Measurements from ENCODE around the gene JPH2.

DNA sequence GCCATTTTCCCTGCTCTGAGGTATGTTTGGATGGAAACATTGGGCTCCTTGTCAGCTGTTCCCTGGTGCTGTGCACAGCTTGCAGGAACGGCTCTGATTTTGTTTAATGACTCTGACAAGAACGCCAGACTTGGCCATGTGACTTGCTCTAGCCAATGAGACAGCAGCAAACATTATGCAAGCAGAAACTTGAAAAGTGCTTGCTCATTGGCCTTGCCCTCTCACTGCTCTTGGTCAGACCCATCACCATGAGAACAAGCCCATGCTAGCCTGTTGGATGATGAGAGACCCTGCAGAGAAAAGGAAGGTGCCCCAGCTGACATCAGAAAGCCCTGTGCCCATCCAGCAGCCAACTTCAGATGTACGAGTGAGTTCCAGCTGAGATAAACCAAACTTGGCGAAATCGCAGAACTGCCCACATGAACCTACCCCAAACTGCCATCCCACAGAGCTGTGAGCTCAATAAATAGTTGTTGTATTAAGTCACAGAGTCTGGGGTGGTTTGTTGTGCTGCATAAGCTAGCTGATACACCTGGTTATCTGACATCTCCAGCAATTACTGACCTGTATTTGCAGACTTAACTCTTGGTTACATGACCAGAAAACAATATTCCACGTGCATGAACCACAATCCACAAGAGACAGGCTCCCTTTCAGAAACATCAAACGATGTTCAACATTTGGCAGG is 96.9 kb downstream of the JPH2 start:
- TF ChIP-seq GABPA (IDR thresholded peaks at IDR 0.05 in 1 of 2, conservative IDR thresholded peaks at IDR 0.05 in 1 of 2), result no peak
- TF ChIP-seq EGR1 (IDR thresholded peaks at IDR 0.05; ENCODE audit: low read depth in 2 of 2), result no peak
- no peak for TF ChIP-seq JUND (IDR thresholded peaks at IDR 0.05)
- TF ChIP-seq, protein P1, sequence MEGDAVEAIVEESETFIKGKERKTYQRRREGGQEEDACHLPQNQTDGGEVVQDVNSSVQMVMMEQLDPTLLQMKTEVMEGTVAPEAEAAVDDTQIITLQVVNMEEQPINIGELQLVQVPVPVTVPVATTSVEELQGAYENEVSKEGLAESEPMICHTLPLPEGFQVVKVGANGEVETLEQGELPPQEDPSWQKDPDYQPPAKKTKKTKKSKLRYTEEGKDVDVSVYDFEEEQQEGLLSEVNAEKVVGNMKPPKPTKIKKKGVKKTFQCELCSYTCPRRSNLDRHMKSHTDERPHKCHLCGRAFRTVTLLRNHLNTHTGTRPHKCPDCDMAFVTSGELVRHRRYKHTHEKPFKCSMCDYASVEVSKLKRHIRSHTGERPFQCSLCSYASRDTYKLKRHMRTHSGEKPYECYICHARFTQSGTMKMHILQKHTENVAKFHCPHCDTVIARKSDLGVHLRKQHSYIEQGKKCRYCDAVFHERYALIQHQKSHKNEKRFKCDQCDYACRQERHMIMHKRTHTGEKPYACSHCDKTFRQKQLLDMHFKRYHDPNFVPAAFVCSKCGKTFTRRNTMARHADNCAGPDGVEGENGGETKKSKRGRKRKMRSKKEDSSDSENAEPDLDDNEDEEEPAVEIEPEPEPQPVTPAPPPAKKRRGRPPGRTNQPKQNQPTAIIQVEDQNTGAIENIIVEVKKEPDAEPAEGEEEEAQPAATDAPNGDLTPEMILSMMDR (IDR thresholded peaks at IDR 0.05; ENCODE audit: low read depth, low read length, missing input control), result no peak
- TF ChIP-seq SP1 (IDR thresholded peaks at IDR 0.05), result peak; percentile 27
- TF ChIP-seq HNF4A (conservative IDR thresholded peaks at IDR 0.05), result no peak
- no peak for TF ChIP-seq RAD21 (IDR thresholded peaks at IDR 0.05)
- TF ChIP-seq, protein P2, sequence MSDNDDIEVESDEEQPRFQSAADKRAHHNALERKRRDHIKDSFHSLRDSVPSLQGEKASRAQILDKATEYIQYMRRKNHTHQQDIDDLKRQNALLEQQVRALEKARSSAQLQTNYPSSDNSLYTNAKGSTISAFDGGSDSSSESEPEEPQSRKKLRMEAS (IDR thresholded peaks at IDR 0.05), result no peak
